Body of pancreas (tissue), 4 donors: Measurements from ENCODE around the gene FAM47E.

Experiments used
- CTCF ChIP-seq, 7 experiments: fragments of 450-650 bp in 4 of 7; fragments of 200-600 bp in 3 of 7; sonication (generic) in 3 of 7; IDR thresholded peaks; one replicate each; pipeline ENCODE4 v1.5.1; 2016 to 2019; ENCODE audit warnings: antibody characterized with exemption in 7 of 7
- POLR2A ChIP-seq, 3 donors: fragments of 450-650 bp; IDR thresholded peaks; one replicate each; pipeline ENCODE4 v1.6.1; 2016; ENCODE audit warnings: antibody characterized with exemption in 3 of 3, mild to moderate bottlenecking in 2 of 3

- TF ChIP-seq CTCF (IDR thresholded peaks at IDR 0.05) (no peak), POLR2A (IDR thresholded peaks at IDR 0.05) (no peak)
Observed at GRCh38 chr4:76277667-76278066, 26.1 kb downstream of the FAM47E start.
